ENCODE measurements around the gene NDUFB2.
"Not testable (repeated sequence)": the region's sequence is repeated elsewhere in the genome, so short reads cannot be mapped to it uniquely, and the experiment has no call there.

NDUFB2 gene

GRCh38 chr7:140684066-140684950 lies 12.2 kb upstream of the NDUFB2 start:
- no peak for TF ChIP-seq CTCF (IDR thresholded peaks at IDR 0.05; ENCODE audit: low read depth, low read length)
- H3K4me3 ChIP-seq (replicated peaks in 1 of 2; ENCODE audit: low read depth in 2 of 2, low read length in 2 of 2) = no peak overlapping the region
- DNase-seq (ENCODE audit: low read depth in 2 of 2) = no peak

- H3K4me3 ChIP-seq (replicated peaks in 1 of 2; ENCODE audit: low read depth in 2 of 2, low read length in 2 of 2) = no peak overlapping the region
- no peak for DNase-seq (ENCODE audit: low read depth in 2 of 2)
Measured at GRCh38 chr7:140685407-140686087, 11.0 kb upstream of the NDUFB2 start.

DNA sequence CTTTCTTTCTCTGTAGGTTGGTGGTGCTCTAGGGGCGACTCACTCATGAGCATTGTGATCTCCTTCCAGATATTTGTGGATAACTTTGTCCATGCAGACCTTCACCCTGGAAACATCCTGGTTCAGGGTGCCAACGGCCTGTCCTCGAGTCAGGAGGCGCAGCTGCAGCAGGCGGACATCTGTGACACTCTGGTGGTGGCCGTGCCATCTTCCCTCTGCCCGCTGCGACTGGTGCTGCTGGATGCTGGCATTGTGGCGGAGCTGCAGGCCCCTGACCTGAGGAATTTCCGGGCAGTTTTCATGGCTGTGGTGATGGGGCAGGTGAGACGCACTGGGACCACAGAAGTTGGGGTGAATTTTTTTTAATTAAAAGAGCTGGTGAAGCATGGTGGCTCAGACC lies 9.6 kb upstream of the NDUFB2 start:
- DNase-seq (ENCODE audit: low read depth in 2 of 2) = no peak
- H3K4me3 ChIP-seq (replicated peaks in 1 of 2; ENCODE audit: low read depth in 2 of 2, low read length in 2 of 2) = no peak overlapping the region
- TF ChIP-seq CTCF (IDR thresholded peaks at IDR 0.05; ENCODE audit: low read depth, low read length) = no peak

More at GRCh38 chr7:140685407-140686087, 11.0 kb upstream of the NDUFB2 start:
- no peak for TF ChIP-seq CTCF (IDR thresholded peaks at IDR 0.05; ENCODE audit: low read depth, low read length)

DNA sequence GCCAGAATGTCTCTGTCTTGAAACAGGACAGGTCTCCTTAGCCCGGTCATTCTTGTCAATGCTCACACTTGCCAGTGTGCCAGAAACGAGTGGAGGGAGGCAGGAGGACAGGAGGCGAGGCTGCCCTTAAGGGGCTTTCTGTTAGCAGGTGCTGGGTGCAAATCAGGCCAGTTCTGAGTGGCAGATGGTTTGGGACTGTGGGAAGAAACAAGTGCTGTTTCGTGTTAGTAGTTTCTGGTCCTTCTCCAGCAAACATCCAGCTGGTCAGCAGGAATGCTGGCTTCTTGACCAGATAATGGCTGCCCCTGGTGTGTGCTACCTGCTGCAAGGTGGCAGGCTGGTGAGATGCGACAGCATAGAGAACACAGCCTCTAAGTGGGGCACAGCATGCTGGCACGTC lies 8.2 kb upstream of the NDUFB2 start:
- no peak overlapping the region for H3K4me3 ChIP-seq (replicated peaks in 1 of 2; ENCODE audit: low read depth in 2 of 2, low read length in 2 of 2)
- TF ChIP-seq CTCF (IDR thresholded peaks at IDR 0.05; ENCODE audit: low read depth, low read length) = no peak
- no peak for DNase-seq (ENCODE audit: low read depth in 2 of 2)

DNA sequence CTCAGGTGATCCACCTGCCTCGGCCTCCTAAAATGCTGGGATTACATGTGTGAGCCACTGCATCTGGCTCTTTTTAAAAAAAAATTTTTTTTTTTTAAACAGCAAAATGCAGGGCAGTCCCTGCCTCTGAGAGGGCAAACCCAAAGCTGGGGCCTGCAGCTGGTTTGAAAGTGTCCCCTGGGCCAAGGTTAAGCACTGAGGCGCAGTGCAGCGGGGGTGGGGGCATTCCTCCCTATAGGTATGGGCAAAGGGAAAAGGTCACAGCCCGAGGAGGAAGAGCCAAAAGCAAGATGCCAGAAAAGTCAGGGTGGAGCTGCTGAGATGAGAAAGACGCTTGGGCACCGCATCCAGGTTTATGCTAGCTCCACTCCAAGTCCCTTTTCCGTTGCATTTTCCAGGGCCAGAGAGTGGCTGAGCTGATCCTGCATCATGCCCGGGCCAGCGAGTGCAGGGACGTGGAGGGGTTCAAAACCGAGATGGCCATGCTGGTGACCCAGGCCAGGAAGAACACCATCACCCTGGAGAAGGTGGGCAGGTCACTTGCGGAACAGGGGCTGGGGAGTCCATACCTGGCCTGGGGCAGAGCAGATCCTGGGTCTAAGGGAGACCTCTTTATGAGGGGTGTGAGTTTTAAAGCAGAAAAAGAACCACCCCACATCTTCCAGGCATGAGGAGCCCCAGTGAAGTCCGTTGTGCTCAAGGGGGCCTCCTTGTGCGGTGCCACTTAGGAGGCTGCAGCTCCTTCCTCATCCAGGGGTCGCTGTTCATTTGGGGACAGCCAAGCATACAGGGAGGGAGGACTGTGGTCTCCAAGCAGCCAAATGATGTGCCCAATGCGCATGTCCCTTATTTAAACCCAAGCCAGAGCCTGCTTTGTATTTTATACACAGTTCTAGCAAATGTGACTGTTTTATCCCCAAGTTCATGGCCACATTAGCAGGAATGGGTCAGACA lies 7.0 kb upstream of the NDUFB2 start:
- TF ChIP-seq CTCF (IDR thresholded peaks at IDR 0.05; ENCODE audit: low read depth, low read length) = no peak
- H3K4me3 ChIP-seq (replicated peaks in 1 of 2; ENCODE audit: low read depth in 2 of 2, low read length in 2 of 2) = no peak overlapping the region
- DNase-seq (ENCODE audit: low read depth in 2 of 2) = no peak

GRCh38 chr7:140691376-140692045 lies 5.0 kb upstream of the NDUFB2 start:
- DNase-seq (ENCODE audit: low read depth in 2 of 2) = no peak
- no peak for TF ChIP-seq CTCF (IDR thresholded peaks at IDR 0.05; ENCODE audit: low read depth, low read length)
- no peak overlapping the region for H3K4me3 ChIP-seq (replicated peaks in 1 of 2; ENCODE audit: low read depth in 2 of 2, low read length in 2 of 2)

DNA sequence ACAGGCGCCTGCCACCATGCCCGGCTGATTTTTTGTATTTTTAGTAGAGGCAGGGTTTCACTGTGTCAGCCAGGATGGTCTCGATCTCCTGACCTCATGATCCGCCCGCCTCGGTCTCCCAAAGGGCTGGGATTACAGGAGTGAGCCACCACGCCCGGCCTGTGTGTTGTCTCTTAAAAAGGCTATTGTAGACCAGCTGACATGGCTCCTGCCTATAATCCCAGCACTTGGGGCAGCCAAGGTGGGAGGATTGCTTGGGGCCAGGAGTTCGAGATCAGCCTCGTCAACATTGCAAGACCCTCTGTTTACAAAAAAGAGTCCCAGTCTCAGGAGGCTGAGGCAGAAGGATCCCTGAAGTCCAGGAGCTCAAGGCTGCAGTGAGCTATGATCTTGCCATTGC lies 2.7 kb upstream of the NDUFB2 start:
- not testable (repeated sequence) for H3K4me3 ChIP-seq (replicated peaks in 1 of 2; ENCODE audit: low read depth in 2 of 2, low read length in 2 of 2); DNase-seq (ENCODE audit: low read depth in 2 of 2)
